Stimulated activated CD4-positive, alpha-beta T cell treated with anti-CD3 and anti-CD28 coated beads, TNF-alpha, amount 100 ng/mL, for 4 hours (primary cell): ENCODE results near the gene ARRDC4.

Source experiments
- DNase-seq, 3 experiments: peaks; one replicate each; pipeline ENCODE4 v3.0.0-alpha.2; 2020; ENCODE audit warnings: low read depth in 3 of 3

Gene ARRDC4, protein sequence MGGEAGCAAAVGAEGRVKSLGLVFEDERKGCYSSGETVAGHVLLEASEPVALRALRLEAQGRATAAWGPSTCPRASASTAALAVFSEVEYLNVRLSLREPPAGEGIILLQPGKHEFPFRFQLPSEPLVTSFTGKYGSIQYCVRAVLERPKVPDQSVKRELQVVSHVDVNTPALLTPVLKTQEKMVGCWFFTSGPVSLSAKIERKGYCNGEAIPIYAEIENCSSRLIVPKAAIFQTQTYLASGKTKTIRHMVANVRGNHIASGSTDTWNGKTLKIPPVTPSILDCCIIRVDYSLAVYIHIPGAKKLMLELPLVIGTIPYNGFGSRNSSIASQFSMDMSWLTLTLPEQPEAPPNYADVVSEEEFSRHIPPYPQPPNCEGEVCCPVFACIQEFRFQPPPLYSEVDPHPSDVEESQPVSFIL

DNA sequence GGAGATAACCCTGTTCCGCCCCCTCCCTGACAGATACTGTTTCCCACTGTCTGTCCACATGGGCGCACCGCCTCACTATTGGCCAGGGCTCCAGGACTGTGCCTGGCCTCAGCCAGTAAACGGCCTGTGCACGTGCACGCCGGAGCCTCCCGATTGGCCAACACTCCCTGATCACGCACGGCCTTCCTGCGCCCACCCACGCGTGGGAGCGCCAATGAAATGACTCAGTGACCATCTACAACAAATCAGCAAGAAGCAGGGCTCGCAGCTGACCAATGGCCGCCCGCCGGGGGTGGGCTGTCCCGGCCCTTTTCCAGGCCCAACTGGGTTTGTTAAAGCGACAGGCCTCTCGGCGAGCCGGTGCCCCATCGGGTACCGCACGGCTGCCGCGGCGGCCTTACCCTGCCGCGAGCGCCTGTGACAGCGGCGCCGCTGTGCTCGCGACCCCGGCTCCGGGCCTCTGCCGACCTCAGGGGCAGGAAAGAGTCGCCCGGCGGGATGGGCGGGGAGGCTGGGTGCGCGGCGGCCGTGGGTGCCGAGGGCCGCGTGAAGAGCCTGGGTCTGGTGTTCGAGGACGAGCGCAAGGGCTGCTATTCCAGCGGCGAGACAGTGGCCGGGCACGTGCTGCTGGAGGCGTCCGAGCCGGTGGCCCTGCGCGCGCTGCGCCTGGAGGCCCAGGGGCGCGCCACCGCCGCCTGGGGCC lies at the start of gene ARRDC4:
ARRDC4 (plus strand) TSS at position 340 of the 703 bp plus-strand sequence; CDS start at position 499, 159 bp downstream.
- peak; percentile 90 to 98 (median 92) for DNase-seq

DNA sequence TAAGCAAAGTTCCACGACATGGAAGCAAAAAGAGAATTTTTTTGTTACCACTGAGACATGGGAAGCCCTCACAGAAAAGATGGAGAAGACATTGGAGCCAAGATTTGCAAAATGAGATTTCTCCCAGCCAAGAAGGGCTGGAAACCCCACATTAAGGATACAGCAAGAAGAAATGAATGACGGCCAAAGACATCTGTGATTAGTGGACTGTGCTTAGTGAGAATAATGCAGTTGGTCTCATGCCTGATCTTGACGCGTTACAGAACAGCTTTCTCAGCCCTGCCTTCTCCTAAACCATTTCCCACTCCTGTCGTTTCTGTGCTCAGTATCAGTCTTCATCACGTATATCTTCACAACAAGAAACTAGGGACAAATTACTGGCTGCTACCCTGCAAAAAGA lies 45.8 kb upstream of the ARRDC4 start:
- DNase-seq, result no peak

DNA sequence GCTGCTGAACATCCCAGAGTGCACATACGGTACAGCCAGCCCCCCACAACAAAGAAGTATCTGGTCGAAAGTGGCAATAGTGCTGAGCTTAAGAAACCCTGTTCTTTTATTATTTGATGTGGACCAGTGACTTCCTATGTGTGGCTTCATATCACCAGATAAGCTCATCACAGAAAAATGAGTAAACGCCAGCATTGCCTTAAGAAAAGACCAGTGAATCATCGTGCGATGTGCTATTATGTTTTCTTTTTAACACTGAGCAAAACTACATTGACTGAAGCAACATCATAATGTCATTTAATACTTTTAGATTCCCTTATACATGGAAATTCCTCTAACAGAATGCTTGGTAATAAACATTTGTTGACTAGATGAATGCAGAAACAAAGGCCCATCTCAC lies 45.2 kb upstream of the ARRDC4 start:
- no peak for DNase-seq

DNA sequence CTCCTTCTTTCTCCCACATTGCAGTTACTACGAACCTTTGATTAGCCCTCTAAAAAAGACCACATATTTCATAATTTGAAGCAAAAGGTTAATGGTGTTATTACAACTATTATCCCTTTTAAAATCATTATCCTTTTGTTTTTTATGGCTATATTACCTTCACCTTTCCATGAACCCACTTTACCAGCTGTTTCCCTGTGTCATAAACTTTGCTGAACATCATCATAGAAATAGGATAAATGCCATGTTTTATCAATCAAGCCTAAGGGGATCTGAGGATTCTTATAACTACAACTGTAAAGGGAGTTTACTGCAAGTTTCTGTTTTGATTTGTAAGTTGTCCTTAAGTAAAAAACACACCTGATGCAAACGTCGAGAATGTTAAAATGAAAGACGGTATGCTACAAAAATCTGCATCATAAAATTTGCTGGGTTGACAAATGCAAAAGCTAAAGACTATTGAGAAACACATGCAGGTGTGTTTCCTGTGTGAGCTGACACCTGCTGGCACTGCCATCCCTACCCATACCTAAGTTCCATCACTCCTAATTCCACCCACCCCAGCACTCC lies 39.1 kb upstream of the ARRDC4 start:
- DNase-seq, result no peak

DNA sequence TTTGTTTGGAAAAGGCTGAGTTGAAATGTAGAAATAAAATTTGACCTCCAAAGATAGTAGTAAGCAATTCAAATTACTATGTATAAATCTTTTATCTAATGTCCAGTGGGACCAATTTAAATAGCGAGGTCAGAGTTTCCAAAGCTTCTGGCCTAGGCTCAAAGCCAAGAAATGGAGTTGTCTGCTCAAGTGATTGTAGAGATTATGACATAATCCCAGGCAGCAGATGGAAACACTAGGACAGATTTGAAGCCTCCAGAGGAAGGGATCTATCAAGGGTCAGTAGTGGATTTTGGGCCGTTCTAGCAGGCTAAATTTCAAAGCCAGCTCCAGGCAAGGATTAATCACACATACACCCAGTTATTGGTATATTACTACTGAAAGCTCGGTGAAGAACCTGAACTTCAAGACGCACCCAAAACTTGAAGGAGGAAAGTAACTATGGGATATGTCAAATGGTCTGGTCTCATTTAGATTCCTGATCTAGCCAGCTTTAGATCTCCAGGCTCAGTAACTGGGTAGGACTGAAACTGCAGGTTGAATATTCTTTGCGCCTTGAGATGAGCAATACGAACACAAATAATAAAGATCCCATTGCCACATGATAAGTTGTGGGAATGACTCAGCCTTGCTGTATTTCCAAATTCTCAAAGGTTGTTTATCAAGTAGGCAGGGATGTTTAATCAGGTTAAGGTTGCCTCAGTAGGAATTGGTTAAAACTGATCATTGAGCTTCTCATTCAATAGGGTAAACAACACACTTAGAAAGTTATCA lies 30.9 kb upstream of the ARRDC4 start:
- no peak for DNase-seq

DNA sequence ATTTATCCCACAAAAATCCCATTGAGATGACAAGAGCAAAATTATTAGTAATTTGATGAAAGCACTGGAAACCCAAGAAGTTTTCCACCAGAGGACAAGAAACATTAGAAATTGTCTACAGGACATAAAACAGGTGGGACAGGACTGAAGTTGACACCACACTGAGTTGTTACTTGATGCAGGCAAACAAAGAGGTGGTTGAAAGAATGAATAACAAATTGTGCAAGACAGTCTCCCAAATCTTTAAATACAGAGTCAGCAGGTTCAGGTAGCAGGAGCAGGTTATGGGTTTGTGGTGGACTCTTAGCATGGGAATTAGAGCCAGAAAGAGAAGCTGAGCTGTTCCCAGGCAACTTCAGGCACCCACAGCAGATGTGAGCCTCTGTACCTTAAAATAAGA lies 30.3 kb upstream of the ARRDC4 start:
- no peak for DNase-seq

DNA sequence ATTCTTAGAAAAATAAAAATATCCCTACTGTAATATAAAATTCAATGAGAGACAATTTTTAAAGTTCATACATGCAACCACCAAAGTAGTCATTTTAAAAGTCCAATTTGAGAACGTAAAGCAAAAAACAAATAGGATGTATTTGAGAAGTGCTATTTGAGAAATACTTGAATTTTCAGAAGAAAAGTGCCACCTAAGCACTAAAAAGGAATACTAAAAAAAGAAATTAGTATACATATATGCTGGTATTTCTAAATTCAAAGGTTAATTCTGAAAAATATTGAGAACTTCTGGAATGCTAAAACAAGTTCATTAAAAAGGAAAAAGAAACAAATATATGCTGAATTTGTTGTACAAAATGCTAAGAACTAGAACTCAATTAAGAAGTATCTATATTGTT lies 29.2 kb upstream of the ARRDC4 start:
- DNase-seq, result no peak

DNA sequence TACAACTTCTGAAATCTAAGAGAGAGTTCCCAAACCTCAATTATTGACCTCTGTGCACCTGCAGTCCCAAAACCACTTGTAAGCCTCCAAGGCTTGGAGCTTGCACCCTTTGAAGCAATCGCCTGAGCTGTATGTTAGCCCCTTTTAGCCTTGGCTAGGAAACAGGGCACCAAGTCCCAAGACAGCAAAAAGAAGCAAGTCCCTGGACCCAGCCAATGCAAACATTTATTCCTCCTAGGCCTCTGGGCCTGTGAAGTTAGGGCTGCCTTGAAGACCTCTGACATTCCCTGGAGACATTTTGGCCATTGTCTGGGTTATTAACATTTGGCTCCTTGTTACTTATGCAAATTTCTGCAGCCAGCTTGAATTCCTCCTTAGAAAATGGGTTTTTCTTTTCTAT lies 26.9 kb upstream of the ARRDC4 start:
- no peak for DNase-seq

DNA sequence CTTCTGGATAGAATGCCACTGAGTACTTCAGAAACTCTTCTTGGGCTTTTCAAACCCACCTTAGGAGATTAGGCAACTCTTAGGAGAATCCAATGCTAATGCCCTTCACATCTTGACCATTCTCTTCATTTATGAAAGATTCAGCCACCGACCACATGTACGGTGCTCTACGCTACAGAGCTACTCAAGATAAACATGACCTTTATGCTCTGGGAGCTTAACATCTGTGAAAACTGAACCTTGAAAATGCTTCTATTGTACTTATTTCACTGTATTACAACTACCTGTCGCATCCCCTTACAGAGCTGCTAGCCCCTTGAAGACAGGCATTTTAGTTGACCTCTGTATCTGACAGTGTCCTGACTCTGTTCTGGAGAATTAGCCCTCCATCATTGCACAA lies 19.5 kb upstream of the ARRDC4 start:
- DNase-seq, result no peak

DNA sequence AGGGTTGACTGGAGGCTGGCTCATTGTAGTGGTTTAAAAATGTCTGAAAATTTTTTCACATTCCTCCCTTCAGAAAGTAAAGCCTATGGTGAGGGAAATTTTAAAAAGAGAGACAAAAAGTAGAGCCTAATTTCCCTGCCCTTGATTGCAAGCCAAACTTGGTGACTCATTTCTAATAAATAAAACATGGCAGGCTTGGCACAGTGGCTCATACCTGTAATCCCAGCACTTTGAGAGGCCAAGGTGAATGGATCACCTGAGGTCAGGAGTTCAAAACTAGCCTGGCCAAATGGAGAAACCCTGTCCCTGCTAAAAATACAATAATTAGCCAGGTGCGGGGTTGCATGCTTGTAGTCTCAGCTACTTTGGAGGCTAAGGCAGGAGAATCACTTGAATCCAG lies 18.9 kb upstream of the ARRDC4 start:
- no peak for DNase-seq

DNA sequence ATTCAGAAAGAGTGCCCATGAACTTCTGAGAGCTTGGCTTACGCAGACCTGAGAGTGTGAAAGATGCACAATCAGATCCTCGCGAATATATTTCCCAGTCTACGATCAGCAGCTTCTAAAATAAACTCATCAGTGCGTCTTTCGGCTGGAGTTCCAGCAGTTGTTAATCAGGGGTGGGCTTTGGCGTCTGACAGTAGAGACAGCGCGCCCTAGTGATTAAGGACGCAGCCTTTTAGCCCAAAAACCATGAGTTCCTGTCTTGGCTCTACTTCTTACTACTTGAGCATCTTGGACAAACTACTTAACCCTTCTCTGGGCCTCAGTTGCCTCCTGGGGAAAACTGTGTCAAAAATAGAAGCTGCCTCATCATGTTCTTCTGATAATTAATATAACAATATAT lies 15.8 kb upstream of the ARRDC4 start:
- no peak for DNase-seq

DNA sequence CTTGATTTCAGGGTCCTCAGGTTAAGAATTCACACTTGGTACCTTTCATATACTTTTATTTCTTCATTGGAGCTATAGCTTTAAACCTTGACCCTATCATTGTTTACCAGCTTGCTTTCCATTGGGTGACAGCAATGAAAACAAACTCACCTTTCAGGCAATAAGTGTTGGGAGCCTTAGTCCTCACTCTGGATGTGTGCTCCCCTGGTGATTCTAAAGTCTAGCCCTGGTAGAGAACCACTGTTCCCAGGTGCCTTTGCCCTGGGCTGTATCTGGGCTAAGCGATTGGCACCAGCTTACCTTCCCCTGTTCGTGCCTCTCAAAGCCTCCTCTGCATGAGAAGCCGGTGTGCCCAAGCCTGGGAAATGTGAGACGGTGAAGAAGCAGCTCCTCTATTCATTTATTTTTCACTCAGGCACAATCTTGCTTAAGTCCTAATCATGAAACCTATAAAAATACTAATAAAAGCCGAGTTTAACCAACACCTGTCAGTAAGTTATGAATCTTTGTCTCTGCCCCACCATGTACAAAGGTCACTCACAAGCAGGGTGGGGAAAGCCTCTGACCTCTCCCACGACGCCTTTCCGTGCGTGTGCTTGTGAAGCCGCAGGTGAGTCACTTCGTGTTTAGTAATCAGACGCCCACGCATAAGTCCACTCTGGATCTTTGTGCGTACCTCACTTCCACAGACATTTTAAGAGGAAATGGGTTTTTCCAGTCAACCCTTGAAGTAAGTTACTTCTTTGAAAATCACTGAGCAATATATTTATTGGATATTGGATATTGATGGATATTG lies 12.8 kb upstream of the ARRDC4 start:
- no peak for DNase-seq

DNA sequence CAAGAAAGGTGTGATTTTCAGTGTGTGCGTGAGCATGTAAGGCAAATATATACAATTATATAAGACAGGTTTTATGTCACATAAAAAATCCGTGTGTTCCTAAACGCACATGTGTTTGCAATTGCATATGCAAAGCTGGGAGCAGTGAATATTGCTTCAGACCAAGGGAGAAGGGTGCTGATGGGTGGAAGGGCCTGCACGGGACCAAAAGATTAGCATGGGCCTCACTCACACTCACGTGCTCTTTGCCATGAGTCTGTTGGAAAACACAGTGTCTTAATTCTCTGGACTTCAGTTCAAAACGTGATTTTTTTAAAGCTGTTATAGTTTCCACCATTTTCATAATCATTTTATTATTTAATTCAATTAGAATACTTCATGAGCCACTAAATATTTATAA lies 7.2 kb upstream of the ARRDC4 start:
- DNase-seq, result no peak

DNA sequence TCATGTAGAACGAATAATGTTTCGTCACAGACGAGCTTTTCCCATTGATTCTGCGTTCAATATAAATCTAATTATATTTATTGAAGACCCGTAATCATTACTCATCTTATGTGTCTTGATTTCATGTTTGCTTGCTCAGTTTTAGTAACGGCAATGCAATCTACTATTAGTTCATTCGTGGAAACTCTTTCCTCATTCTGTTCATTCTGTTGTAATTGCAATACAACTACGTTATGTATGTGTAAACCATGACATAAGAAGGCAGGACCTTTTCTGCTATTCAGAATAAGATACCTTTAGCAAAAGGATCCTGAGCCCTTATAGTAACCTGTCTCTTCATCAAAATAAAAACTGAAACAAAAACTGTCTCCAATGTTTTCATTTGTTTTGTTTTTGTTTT lies 6.8 kb upstream of the ARRDC4 start:
- DNase-seq, result no peak

DNA sequence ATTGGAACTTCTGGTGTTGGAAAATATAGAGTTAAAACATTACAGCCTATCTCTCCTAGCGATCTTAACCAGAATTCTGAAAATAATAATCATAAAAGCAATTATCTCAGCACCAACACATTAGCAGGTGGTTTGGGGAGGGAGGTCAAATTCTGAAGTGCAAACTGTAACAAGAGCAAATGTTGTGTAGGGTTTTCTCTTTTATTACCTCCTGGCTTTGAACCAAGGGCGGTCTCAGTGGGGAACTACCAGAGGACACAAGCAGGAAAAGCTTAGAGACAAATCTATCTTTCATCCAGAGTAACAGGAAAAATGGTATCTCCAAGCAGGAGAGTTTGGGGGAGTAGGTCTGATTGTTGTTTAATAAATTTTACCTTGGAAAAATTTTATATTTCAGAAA lies 5.5 kb upstream of the ARRDC4 start:
- DNase-seq, result no peak

DNA sequence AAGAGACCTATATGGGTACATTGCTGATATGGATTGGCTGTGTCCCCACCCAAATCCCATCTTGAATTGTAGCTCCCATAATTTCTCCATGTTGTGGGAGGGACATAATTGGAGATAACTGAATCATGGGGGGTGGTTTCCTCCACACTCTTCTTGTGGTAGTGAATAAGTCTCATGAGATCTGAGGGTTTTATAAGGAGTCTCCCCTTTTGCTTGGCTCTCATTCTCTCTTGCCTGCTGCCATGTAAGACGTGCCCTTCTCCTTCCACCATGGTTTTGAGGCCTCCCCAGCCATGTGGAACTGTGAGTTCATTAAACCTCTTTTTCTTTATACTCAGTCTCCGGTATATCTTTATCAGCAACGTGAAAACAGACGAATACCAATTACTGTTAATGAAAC lies 5.0 kb upstream of the ARRDC4 start:
- no peak for DNase-seq

DNA sequence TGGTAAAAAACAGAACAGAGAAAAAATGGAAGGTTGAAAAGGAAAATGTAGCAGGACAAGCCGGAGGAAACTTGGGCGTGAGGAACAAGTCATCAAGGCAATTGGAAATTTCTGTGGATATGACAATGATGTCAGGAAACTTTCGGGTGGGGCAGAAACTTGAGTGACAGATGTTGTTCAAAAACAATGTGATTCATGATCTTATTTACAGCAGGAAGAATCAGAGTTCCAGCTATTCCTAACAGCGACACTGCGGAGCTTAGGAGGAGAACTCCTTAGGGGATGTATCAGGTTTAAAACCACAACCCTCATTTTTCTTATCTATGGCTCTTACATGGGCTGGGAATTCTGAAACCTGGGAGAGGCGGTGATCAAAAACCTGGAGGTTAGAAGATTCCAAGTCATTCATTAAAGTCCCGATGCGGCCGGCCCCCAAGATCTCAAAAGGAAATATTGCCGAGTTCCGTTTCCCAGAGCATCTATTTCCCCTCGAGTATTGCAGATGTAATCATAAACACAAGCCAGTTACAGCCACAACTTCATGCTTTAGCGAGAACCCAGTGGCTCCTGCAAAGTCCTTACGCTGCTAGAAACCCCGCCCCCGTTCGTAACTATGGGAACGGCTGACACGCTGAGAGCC lies 659 bp upstream of the ARRDC4 start:
- no peak for DNase-seq

DNA sequence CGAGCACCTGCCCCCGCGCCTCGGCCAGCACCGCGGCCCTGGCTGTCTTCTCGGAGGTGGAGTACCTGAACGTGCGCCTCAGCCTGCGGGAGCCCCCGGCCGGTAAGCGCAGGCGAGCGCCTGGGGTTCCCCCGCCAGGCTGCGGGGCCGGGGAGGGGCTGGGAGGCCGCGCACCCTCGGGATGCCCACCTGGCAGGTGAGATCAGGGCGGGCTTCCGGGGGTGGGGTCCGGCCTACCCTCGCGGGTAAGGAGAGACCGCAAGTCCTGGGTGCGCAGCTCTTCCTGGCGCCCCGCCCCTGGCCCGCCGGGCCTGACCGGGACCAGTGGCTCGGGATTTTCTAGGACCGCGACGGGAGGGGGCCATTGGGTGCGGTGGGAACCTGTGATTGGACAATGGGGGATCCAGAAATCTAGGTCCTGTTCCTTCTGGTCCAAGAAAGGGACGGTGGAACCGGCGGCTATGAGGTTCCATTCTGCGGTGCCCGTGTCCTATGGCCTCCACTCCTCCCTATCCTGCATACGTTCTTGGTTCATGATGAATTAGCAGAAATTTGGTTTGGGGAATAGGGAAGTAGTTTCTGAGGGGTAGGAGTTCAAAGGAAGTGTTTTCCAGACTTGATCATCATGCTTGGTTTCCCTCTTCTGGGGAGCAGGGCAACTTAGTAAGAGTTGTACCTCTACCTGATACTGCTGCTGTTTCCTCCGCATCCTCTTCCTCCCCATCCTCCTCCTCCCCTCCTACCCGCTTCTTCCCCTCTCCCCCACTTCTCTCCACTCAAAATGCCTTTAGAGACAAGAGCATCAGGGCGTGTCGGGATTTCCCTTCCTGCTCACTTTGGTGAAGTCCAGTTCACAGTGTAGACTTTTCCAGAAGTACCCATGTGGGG lies 808 bp downstream of the ARRDC4 start:
- peak in 1 of 3 experiments; percentile 3 for DNase-seq

DNA sequence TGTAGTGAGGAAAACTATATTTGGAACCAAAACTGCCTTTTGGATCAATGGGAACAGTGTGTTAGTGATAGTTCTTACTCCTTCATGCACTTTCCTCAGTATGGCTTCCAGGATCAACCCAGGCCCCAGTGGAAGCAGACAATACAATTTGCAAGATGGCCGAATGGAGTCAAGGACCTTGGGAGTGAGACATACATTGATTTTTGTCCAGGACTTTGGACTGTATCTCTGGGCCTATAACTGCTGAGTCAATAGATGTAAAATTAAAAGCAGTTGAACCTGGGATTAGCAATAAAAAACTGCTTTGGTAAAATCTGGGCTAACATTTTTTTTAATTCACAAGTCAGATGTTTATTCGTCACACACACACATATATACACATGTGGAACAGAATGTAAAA lies 1.8 kb downstream of the ARRDC4 start:
- DNase-seq, result no peak

DNA sequence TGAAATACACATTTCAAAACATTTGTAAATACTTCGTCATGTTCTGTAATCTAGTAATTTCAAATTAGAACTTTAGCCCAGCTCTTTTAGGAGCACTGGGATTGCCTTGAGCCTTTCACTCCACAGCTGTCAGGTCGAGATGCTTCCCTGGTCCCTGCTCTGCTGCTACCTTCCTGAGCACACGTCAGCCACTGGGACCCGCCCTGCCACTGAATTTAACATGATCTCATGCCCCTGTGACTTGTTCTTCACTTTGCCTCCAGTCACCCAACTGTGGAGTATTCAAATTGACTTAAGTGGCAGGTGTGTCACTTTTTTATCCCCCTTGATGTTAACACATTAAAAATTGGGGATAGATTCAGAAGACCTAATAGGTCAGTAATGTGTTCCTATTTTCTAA lies 3.3 kb downstream of the ARRDC4 start:
- no peak for DNase-seq
